ENCODE results near the gene COL4A2.

COL4A2 gene

DNA sequence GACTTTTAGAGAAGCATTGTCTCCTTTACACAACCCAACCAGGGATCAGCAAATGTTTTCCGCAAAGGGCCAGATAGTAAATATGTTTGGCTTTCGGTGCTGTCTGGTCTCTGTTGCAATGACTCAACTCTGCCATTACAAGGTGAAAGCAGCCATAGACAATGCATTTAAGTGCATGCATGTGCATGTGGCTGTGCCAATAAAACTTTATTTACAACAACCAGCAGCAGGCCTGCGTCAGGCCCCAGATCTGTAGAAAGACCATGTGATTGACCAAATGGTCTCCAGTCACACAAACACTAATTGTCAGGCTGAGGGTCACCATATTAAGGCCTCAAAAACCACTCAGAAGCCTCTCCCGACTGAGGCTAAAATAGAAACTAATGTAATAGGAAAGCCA lies 246.3 kb downstream of the COL4A2 start:
- H3K9ac ChIP-seq, result no peak overlapping the region
- no peaks in the 10 kb centered on the region for H3K27me3 ChIP-seq (ENCODE audit: insufficient read depth, low read depth)
- H3K27ac ChIP-seq, result no peak overlapping the region
- H3K79me2 ChIP-seq (ENCODE audit: insufficient read depth, low read depth), result no peaks in the 10 kb centered on the region
- H3K4me3 ChIP-seq (IDR thresholded peaks at IDR 0.05; ENCODE audit: insufficient read depth, low read depth, low read length), result no peak overlapping the region
- H2AFZ ChIP-seq (ENCODE audit: low read depth), result no peak overlapping the region
- no peaks in the 10 kb centered on the region for H3K4me1 ChIP-seq (ENCODE audit: low read depth, poor library complexity, severe bottlenecking)
- TF ChIP-seq, protein P1, sequence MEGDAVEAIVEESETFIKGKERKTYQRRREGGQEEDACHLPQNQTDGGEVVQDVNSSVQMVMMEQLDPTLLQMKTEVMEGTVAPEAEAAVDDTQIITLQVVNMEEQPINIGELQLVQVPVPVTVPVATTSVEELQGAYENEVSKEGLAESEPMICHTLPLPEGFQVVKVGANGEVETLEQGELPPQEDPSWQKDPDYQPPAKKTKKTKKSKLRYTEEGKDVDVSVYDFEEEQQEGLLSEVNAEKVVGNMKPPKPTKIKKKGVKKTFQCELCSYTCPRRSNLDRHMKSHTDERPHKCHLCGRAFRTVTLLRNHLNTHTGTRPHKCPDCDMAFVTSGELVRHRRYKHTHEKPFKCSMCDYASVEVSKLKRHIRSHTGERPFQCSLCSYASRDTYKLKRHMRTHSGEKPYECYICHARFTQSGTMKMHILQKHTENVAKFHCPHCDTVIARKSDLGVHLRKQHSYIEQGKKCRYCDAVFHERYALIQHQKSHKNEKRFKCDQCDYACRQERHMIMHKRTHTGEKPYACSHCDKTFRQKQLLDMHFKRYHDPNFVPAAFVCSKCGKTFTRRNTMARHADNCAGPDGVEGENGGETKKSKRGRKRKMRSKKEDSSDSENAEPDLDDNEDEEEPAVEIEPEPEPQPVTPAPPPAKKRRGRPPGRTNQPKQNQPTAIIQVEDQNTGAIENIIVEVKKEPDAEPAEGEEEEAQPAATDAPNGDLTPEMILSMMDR (conservative IDR thresholded peaks at IDR 0.05; ENCODE audit: low read depth, low read length), result no peak
- H3K36me3 ChIP-seq (ENCODE audit: insufficient read depth), result no peaks in the 10 kb centered on the region
- H3K4me2 ChIP-seq, result no peak overlapping the region
- no peaks in the 10 kb centered on the region for H4K20me1 ChIP-seq (ENCODE audit: insufficient read depth)

DNA sequence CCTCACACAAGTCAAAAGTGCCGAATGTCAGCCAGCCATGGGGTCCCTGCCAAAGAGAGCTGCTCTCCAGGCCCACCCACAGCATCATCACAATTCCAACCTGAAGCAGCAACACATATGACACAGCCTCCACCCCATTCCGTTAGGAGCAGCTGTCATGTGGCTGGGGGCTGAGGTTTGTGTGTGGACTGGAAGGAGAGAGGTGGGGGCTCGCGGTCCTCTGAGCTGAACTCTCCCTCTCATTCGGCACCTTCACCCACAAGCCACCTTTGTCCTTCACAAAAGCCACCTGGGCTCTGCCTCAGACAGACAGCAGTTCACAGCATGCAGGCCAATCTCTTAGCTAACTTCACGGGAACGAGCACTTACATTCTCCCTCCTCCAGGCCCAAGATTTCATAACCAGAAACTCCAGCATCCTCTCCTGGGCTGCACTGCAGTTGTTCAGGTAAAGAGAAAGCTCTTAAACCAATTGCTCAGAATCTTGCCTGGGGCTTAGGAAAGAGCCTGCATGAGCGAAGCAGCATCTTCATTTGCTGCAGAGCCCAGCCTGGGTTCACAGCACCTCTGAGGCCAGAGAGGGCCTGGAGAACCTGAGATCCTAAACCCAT lies 247.2 kb downstream of the COL4A2 start:
- Histone ChIP-seq H3K4me1 (ENCODE audit: low read depth, poor library complexity, severe bottlenecking) (no peaks in the 10 kb centered on the region), H3K4me2 (no peak overlapping the region), H3K4me3 (IDR thresholded peaks at IDR 0.05; ENCODE audit: insufficient read depth, low read depth, low read length) (no peak overlapping the region), H3K36me3 (ENCODE audit: insufficient read depth) (no peaks in the 10 kb centered on the region), H3K27ac (no peak overlapping the region), H4K20me1 (ENCODE audit: insufficient read depth) (no peaks in the 10 kb centered on the region), H3K27me3 (ENCODE audit: insufficient read depth, low read depth) (no peaks in the 10 kb centered on the region), H3K79me2 (ENCODE audit: insufficient read depth, low read depth) (no peaks in the 10 kb centered on the region), H2AFZ (ENCODE audit: low read depth) (no peak overlapping the region), H3K9ac (no peak overlapping the region)
- TF ChIP-seq, protein P1 (conservative IDR thresholded peaks at IDR 0.05; ENCODE audit: low read depth, low read length), result no peak

DNA sequence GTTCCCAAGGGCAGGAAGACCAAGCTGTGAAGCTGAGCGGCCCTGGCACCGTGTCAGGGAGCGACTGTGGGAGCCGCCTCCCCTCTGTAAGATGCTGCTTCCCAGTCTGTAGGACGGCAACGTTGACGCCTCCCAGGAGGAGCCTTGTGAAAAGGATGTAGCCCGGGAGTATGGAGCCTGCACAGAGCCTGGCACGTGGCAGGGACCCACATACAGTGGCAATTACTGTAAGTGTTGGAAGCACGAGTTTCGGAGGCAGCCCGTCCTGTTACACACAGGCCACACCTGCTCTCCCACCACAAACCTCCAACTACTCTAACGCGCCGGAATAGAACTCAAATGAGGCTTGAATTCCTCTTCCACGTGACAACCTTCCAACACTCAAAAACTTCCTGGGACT lies 247.9 kb downstream of the COL4A2 start:
- TF ChIP-seq, protein P1 (conservative IDR thresholded peaks at IDR 0.05; ENCODE audit: low read depth, low read length), result no peak
- Histone ChIP-seq H3K27me3 (ENCODE audit: insufficient read depth, low read depth) (no peaks in the 10 kb centered on the region), H3K4me2 (no peak overlapping the region), H3K9ac (no peak overlapping the region), H3K27ac (no peak overlapping the region), H3K36me3 (ENCODE audit: insufficient read depth) (no peaks in the 10 kb centered on the region), H2AFZ (ENCODE audit: low read depth) (no peak overlapping the region), H3K4me3 (IDR thresholded peaks at IDR 0.05; ENCODE audit: insufficient read depth, low read depth, low read length) (no peak overlapping the region), H4K20me1 (ENCODE audit: insufficient read depth) (no peaks in the 10 kb centered on the region), H3K4me1 (ENCODE audit: low read depth, poor library complexity, severe bottlenecking) (no peaks in the 10 kb centered on the region), H3K79me2 (ENCODE audit: insufficient read depth, low read depth) (no peaks in the 10 kb centered on the region)

DNA sequence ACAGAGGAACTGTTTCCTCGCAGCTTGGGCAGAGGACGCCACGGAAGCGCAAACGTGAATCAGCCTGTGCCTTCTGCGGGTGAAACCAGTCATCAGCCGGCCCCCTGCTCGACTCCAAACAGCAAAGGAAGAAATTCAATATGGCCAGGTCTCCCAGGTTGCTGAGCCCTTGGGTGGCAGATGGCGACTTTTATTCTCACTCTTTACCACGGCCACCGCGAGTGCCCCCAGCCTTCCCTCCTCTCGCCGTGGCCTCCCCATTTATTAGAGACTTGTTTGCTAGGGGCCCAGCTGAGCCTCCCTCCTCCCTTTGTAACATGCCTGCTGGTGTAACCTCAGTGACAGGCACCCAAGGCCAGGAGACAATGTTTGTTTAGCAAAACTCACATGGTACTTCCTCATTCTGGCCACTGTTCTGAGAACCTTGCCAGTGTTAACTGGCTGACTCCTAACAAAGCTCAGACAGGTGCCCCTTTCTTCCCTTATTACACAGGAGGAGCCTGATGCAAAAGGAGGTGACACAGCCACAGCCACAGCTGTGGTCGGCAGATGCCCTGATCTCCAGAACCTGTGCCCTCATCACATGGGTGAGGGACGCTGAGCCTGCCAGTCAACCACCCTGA lies 248.6 kb downstream of the COL4A2 start:
- no peaks in the 10 kb centered on the region for H3K4me1 ChIP-seq (ENCODE audit: low read depth, poor library complexity, severe bottlenecking)
- no peaks in the 10 kb centered on the region for H3K79me2 ChIP-seq (ENCODE audit: insufficient read depth, low read depth)
- H4K20me1 ChIP-seq (ENCODE audit: insufficient read depth), result no peaks in the 10 kb centered on the region
- no peak overlapping the region for H2AFZ ChIP-seq (ENCODE audit: low read depth)
- no peaks in the 10 kb centered on the region; the same call in 1 of the 2 replicates for H3K27me3 ChIP-seq (ENCODE audit: insufficient read depth, low read depth)
- H3K36me3 ChIP-seq (ENCODE audit: insufficient read depth), result no peaks in the 10 kb centered on the region
- no peak overlapping the region for H3K4me2 ChIP-seq
- H3K27ac ChIP-seq, result no peak overlapping the region
- H3K4me3 ChIP-seq (IDR thresholded peaks at IDR 0.05; ENCODE audit: insufficient read depth, low read depth, low read length), result no peak overlapping the region
- TF ChIP-seq, protein P1 (conservative IDR thresholded peaks at IDR 0.05; ENCODE audit: low read depth, low read length), result no peak
- H3K9ac ChIP-seq, result no peak overlapping the region
